GM21737 (cell line): ENCODE measurements around the gene ZNF598.
"Not testable (repeated sequence)": the region's sequence is repeated elsewhere in the genome, so short reads cannot be mapped to it uniquely, and the experiment has no call there.

ENCODE experiments used
- ATAC-seq: cut with Tn5 transposase; IDR thresholded peaks from one replicate; pipeline ENCODE4 v1.9.1; 2021; ENCODE audit warnings: mild to moderate bottlenecking, moderate library complexity; ENCODE audit not compliant: unreplicated experiment

ZNF598 gene

GRCh38 chr16:1960665-1961630 is 48.7 kb downstream of the ZNF598 start:
- no peak for ATAC-seq

GRCh38 chr16:1959269-1960039 is 50.2 kb downstream of the ZNF598 start, which contains the start of gene NDUFB10:
NDUFB10 (plus strand) TSS chr16:1959538; CDS start chr16:1959625, 87 bp downstream.
- ATAC-seq = peak; percentile 74

GRCh38 chr16:1958715-1959268 is 50.8 kb downstream of the ZNF598 start:
- peak; percentile 2 for ATAC-seq

- not testable (repeated sequence) for ATAC-seq
These were observed 51.5 kb downstream of the ZNF598 start for GRCh38 chr16:1958143-1958491.

GRCh38 chr16:1957434-1958142 is 52.0 kb downstream of the ZNF598 start:
- not testable (repeated sequence) for ATAC-seq

GRCh38 chr16:1953734-1954133 is 55.9 kb downstream of the ZNF598 start:
- no peak for ATAC-seq

- no peak for ATAC-seq
These were observed 59.1 kb downstream of the ZNF598 start for GRCh38 chr16:1950559-1950958.

GRCh38 chr16:1950047-1950446 is 59.6 kb downstream of the ZNF598 start:
- ATAC-seq = no peak

GRCh38 chr16:1949507-1949906 is 60.1 kb downstream of the ZNF598 start:
- ATAC-seq = no peak
